HepG2 (cell line): Measurements from ENCODE around the gene STAM. TPM values are rescaled to one million over a fixed set of nuclear protein-coding genes. Genes with fewer than 3 reads are reported as not detected.

Experiments used
- FOXC1 ChIP-seq: sonication (generic); formaldehyde crosslinking; IDR thresholded peaks from 2 replicates; pipeline ENCODE4 v1.8.0; 2022; ENCODE audit warnings: mild to moderate bottlenecking, missing genetic modification reagents, borderline replicate concordance
- GZF1 ChIP-seq: sonication (generic); formaldehyde crosslinking; IDR thresholded peaks from 2 replicates; pipeline ENCODE4 v1.5.1; 2020; ENCODE audit warnings: mild to moderate bottlenecking, missing genetic modification reagents
- HOXA3 ChIP-seq: sonication (generic); formaldehyde crosslinking; IDR thresholded peaks from 2 replicates; pipeline ENCODE4 v1.5.0; 2020; ENCODE audit warnings: missing genetic modification reagents
- KAT7 ChIP-seq: IDR thresholded peaks from 2 replicates; pipeline ENCODE4 v1.6.1; 2018; ENCODE audit warnings: borderline replicate concordance, missing compliant biosample characterization
- LCORL ChIP-seq, 2 experiments: fragments of 450-650 bp in 1 of 2; sonication (generic) in 1 of 2; formaldehyde crosslinking in 1 of 2; IDR thresholded peaks; 2 replicates each; pipeline versions ENCODE4 v1.5.0 to v1.6.1; 2017 to 2020; ENCODE audit warnings: antibody characterized with exemption in 1 of 2, missing genetic modification reagents in 1 of 2
- PREB ChIP-seq: sonication (generic); formaldehyde crosslinking; IDR thresholded peaks from 2 replicates; pipeline ENCODE4 v1.4.0; 2020; ENCODE audit warnings: missing genetic modification reagents
- PRMT3 ChIP-seq: sonication (generic); formaldehyde crosslinking; IDR thresholded peaks from 2 replicates; pipeline ENCODE4 v1.8.1; 2022; ENCODE audit warnings: low read depth, mild to moderate bottlenecking, moderate library complexity, missing genetic modification reagents, borderline replicate concordance
- RARA ChIP-seq: IDR thresholded peaks from 2 replicates; pipeline ENCODE4 v1.6.1; 2016; ENCODE audit warnings: missing genetic modification reagents, missing compliant biosample characterization
- SNAPC4 ChIP-seq: sonication (generic); formaldehyde crosslinking; IDR thresholded peaks from 2 replicates; pipeline ENCODE4 v1.4.0; 2020; ENCODE audit warnings: mild to moderate bottlenecking, missing genetic modification reagents
- THAP11 ChIP-seq: IDR thresholded peaks from 2 replicates; pipeline ENCODE4 v1.6.1; 2016; ENCODE audit warnings: missing biosample characterization, missing genetic modification reagents
- ZC3H4 ChIP-seq: sonication (generic); formaldehyde crosslinking; IDR thresholded peaks from 2 replicates; pipeline ENCODE4 v1.4.0; 2020; ENCODE audit warnings: missing genetic modification reagents, borderline replicate concordance
- ZFAT ChIP-seq: sonication (generic); formaldehyde crosslinking; conservative IDR thresholded peaks from 2 replicates; pipeline ENCODE4 v1.8.1; 2023; ENCODE audit warnings: missing genetic modification reagents, inconsistent platforms
- ZNF143 ChIP-seq: sonication (generic); formaldehyde crosslinking; IDR thresholded peaks from 2 replicates; pipeline ENCODE4 v1.4.0; 2020; ENCODE audit warnings: missing genetic modification reagents
- ZNF17 ChIP-seq: sonication (generic); formaldehyde crosslinking; IDR thresholded peaks from 2 replicates; pipeline ENCODE4 v1.5.0; 2020; ENCODE audit warnings: mild to moderate bottlenecking, missing genetic modification reagents
- ZNF207 ChIP-seq: fragments of 450-650 bp; IDR thresholded peaks from 2 replicates; pipeline ENCODE4 v1.6.1; 2016; ENCODE audit warnings: antibody characterized with exemption, borderline replicate concordance
- ZNF335 ChIP-seq: sonication (generic); formaldehyde crosslinking; IDR thresholded peaks from 2 replicates; pipeline ENCODE4 v1.4.0; 2020; ENCODE audit warnings: missing genetic modification reagents
- ZNF430 ChIP-seq: sonication (generic); formaldehyde crosslinking; IDR thresholded peaks from 2 replicates; pipeline ENCODE4 v1.9.0; 2021; ENCODE audit warnings: mild to moderate bottlenecking, missing genetic modification reagents
- ZNF512 ChIP-seq: sonication (generic); formaldehyde crosslinking; IDR thresholded peaks from 2 replicates; pipeline ENCODE4 v1.4.0; 2020; ENCODE audit warnings: mild to moderate bottlenecking, missing genetic modification reagents
- ZNF567 ChIP-seq: sonication (generic); formaldehyde crosslinking; IDR thresholded peaks from 2 replicates; pipeline ENCODE4 v1.8.1; 2023; ENCODE audit warnings: mild to moderate bottlenecking, missing genetic modification reagents, borderline replicate concordance
- ZNF788 ChIP-seq: sonication (generic); formaldehyde crosslinking; IDR thresholded peaks from 2 replicates; pipeline ENCODE4 v1.5.0; 2020; ENCODE audit warnings: mild to moderate bottlenecking, missing genetic modification reagents, borderline replicate concordance
- ZNF879 ChIP-seq: sonication (generic); formaldehyde crosslinking; IDR thresholded peaks from 2 replicates; pipeline ENCODE4 v1.8.1; 2023; ENCODE audit warnings: missing genetic modification reagents
- polyA plus RNA-seq, 8 experiments: library from polyadenylated mRNA; depleted of rRNA in 3 of 8; stranded (reverse) in 7 of 8; unstranded in 1 of 8; fragments of >200 nt; fragmentation: Illumina TruSeq in 4 of 8; extraction: Trizol in 4 of 8; gene quantifications; 2 replicates each; pipeline versions ENCODE4 v1.2.1 to v1.2.3, GENCODE V29; 2011 to 2016; ENCODE audit warnings: low read depth in 4 of 8, missing spikeins in 1 of 8, mixed read lengths in 1 of 8; ENCODE audit not compliant: insufficient read depth in 1 of 8
- total RNA-seq, 5 experiments: library from RNA; depleted of rRNA; stranded (reverse); fragments of >200 nt; fragmentation: Illumina TruSeq; extraction: Trizol; gene quantifications; 2 replicates each; pipeline ENCODE4 v1.2.3, GENCODE V29; 2016; ENCODE audit warnings: low read depth in 1 of 5
- TF ChIP-seq, protein P1 (sequence below): IDR thresholded peaks from 2 replicates; pipeline ENCODE4 v1.6.1; 2016; ENCODE audit warnings: missing compliant biosample characterization, missing genetic modification reagents, borderline replicate concordance

The STAM gene
- total and polyA plus RNA-seq, 2 of the 13 experiments (the other 11 are each of a cell fraction or from before 2014, with no cell fraction given), result 19.5 to 25.1 TPM

DNA sequence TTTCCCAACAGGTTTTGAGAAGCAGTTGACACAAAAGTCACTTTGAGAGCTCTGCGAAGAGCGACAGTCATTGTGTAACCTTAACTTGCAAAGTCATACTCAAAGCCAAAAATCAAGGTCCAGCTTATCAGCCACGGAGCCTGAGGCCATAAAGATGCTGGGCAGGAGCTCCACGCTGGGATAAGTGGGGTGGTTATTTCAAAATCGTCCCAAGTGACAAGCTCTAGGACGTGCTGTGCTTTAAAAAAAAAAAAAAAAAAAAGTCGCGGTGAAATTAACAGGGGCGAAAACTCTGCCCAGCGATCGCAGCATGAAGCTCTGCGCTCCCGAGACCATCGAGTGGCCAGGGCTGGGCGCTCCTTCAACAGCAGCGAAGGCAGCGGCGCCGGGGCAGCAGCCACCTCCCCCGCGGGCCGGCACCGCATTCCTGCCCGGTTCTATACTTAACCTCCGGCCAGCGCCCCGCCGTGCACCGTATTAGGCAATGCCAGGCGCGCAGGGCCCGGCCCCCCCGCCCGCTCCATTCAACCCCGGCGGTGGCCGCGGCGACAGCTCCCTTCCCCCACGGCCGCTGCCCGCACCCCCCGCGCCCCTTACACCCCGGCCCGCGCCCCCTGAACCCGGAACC is 27.4 kb upstream of the STAM start (continued):
- TF ChIP-seq ZNF788, result no peak
- no peak for TF ChIP-seq ZNF879 (CRISPR knock-in tag)
- TF ChIP-seq PRMT3 (CRISPR knock-in tag), result no peak
- TF ChIP-seq SNAPC4, result no peak
- TF ChIP-seq THAP11 (CRISPR knock-in tag), result no peak; the same call in 1 of the 2 replicates
- TF ChIP-seq ZFAT, result no peak
- no peak for TF ChIP-seq ZC3H4 (CRISPR knock-in tag)
- TF ChIP-seq RARA (CRISPR knock-in tag), result peak; percentile 15; the same call in 1 of the 2 replicates
- TF ChIP-seq, protein P1, sequence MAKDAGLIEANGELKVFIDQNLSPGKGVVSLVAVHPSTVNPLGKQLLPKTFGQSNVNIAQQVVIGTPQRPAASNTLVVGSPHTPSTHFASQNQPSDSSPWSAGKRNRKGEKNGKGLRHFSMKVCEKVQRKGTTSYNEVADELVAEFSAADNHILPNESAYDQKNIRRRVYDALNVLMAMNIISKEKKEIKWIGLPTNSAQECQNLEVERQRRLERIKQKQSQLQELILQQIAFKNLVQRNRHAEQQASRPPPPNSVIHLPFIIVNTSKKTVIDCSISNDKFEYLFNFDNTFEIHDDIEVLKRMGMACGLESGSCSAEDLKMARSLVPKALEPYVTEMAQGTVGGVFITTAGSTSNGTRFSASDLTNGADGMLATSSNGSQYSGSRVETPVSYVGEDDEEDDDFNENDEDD (CRISPR knock-in tag), result no peak
- no peak for TF ChIP-seq LCORL (IDR thresholded peaks at IDR 0.05)
- TF ChIP-seq LCORL (CRISPR knock-in tag; IDR thresholded peaks at IDR 0.05), result 0 out of 2 replicates have a peak, but pooled peaks have one; percentile 42
- no peak for TF ChIP-seq ZNF512 (CRISPR knock-in tag)
- TF ChIP-seq GZF1 (CRISPR knock-in tag), result no peak
- no peak for TF ChIP-seq PREB (CRISPR knock-in tag)
- no peak for TF ChIP-seq ZNF207
- TF ChIP-seq HOXA3, result no peak
- TF ChIP-seq ZNF143 (CRISPR knock-in tag), result no peak
- no peak for TF ChIP-seq ZNF567 (CRISPR knock-in tag)
- no peak for TF ChIP-seq ZNF17
- TF ChIP-seq FOXC1 (CRISPR knock-in tag), result no peak
- 0 out of 2 replicates have a peak, but pooled peaks have one; percentile 70 for TF ChIP-seq ZNF430 (CRISPR knock-in tag)
- TF ChIP-seq KAT7 (CRISPR knock-in tag), result no peak
- peak; percentile 56; the same call in 1 of the 2 replicates for TF ChIP-seq ZNF335
